AG04449 (cell line): Measurements from ENCODE around the gene ALG12.

Experiments
- CTCF ChIA-PET: fragments of 350-600 bp; formaldehyde crosslinking; extraction: SDS; loops from one replicate; lab custom pipeline; 2021; ENCODE audit warnings: antibody characterized with exemption; lab: Yijun Ruan, JAX
- POLR2A ChIA-PET: fragments of 400-600, 350-600 bp; formaldehyde crosslinking; extraction: SDS; loops from one replicate; lab custom pipeline; 2020; ENCODE audit warnings: antibody characterized with exemption, inconsistent platforms; lab: Yijun Ruan, JAX
- DNase-seq: peaks from one replicate; pipeline ENCODE4 v3.0.0-alpha.2; 2010; ENCODE audit warnings: low read depth, low spot score
- H3K4me3 ChIP-seq: 2 replicates; pipeline ENCODE4 v1.5.1; 2011; ENCODE audit warnings: low read depth, mild to moderate bottlenecking, control low read depth, low read length
- CTCF ChIP-seq: IDR thresholded peaks from one replicate; pipeline ENCODE4 v1.5.1; 2011; ENCODE audit warnings: mild to moderate bottlenecking, moderate library complexity, low read length, control low read depth, inconsistent platforms; ENCODE audit not compliant: insufficient read depth; ENCODE audit errors: missing control alignments

The ALG12 gene

DNA sequence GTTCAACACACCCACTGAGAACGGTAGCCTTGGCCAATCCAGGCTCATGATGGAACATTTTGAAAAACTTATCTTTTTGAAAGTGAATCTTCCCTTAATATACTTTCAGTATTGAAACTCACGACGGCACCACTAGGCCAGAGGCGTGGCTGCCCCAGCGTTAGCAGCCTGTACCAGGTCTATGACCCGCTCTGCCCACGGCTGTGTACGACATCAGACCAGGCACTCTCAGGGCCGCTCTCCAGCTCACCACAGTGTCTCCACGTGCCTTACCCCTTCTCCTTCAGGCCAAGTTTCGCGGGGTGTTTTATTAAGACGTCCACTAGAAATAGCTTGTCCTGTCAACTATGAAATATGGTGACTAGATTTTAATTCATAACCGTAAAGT is 31.2 kb downstream of the ALG12 start:
- POLR2A ChIA-PET = no interaction called here
- H3K4me3 ChIP-seq = no peak overlapping the region
- DNase-seq = no peak
- CTCF ChIA-PET = interaction anchor here (0.7 to 1.9 kb wide), 2 partner anchors 10 to 19 kb away, joined by 3 to 4 read pairs; no protein-coding TSS in a partner anchor
- TF ChIP-seq CTCF = no peak

- CTCF ChIA-PET = interaction anchor here (1.9 kb wide), 1 partner anchor 9 kb away, joined by 4 read pairs; no protein-coding TSS in a partner anchor
- H3K4me3 ChIP-seq = no peak overlapping the region
- POLR2A ChIA-PET = no interaction called here
- DNase-seq = no peak
- TF ChIP-seq CTCF = no peak
Observed at GRCh38 chr22:49886346-49887063, 31.7 kb downstream of the ALG12 start.

GRCh38 chr22:49885881-49886280 is 32.4 kb downstream of the ALG12 start:
- no peak for TF ChIP-seq CTCF
- ChIA-PET CTCF (interaction anchor here (1.9 kb wide), 1 partner anchor 9 kb away, joined by 4 read pairs; no protein-coding TSS in a partner anchor), POLR2A (no interaction called here)
- H3K4me3 ChIP-seq = no peak overlapping the region
- DNase-seq = no peak

DNA sequence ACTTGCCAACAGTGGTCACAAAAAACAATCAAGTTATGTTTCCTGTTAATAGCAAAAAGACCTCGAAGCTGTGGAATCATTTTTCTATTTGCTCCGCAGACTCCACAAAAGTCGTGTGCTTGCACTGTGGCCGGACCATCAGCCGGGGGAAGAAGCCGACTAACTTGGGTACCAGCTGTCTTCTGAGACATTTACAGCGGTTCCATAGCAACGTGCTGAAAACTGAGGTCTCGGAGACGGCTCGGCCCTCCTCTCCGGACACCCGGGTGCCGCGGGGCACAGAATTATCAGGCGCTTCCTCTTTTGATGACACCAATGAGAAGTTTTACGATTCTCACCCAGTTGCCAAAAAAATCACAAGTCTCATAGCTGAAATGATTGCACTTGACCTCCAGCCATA is 33.0 kb downstream of the ALG12 start:
- DNase-seq = no peak
- TF ChIP-seq CTCF = no peak
- ChIA-PET POLR2A (no interaction called here), CTCF (no interaction called here)
- H3K4me3 ChIP-seq = no peak overlapping the region

- ChIA-PET POLR2A (no interaction called here), CTCF (no interaction called here)
- no peak overlapping the region for H3K4me3 ChIP-seq
- DNase-seq = no peak
- no peak for TF ChIP-seq CTCF
Observed at GRCh38 chr22:49884503-49885260, 33.6 kb downstream of the ALG12 start.

DNA sequence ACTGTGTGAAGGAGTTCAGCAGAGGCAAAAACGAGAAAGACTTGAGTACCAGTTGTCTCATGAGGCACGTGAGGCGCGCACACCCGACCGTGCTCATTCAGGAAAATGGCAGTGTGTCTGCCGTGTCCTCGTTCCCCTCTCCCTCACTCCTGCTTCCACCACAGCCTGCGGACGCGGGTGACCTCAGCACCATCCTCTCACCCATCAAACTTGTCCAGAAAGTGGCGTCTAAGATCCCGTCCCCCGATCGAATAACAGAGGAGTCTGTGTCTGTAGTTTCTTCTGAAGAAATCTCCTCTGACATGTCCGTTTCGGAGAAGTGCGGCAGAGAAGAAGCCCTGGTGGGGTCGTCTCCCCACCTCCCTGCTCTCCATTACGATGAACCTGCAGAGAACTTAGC is 34.2 kb downstream of the ALG12 start:
- no peak for DNase-seq
- POLR2A ChIA-PET = no interaction called here
- no peak for TF ChIP-seq CTCF
- H3K4me3 ChIP-seq = no peak overlapping the region
- CTCF ChIA-PET = no interaction called here
